ENCODE measurements around the gene FLOT2.

- no peak for TF ChIP-seq CTCF (conservative IDR thresholded peaks at IDR 0.05)
- TF ChIP-seq EZH2 (IDR thresholded peaks at IDR 0.05; ENCODE audit: low read depth) = no peak
Measured at GRCh38 chr17:28875848-28876550, 21.5 kb downstream of the FLOT2 start.

Measured in PC-9 (cell line).